Measurements from ENCODE around the gene CIAO2A.

GRCh38 chr15:64127521-64128270, 34.1 kb upstream of the CIAO2A start:
- no peak for TF ChIP-seq CTCF (IDR thresholded peaks at IDR 0.05)
- TF ChIP-seq POLR2A (IDR thresholded peaks at IDR 0.05) = no peak
